Neural crest cell (in vitro differentiated cells): ENCODE measurements around the gene PHEX. TPM values are rescaled to one million over a fixed set of nuclear protein-coding genes. Genes with fewer than 3 reads are reported as not detected.
A peak's percentile ranks its signal among the peaks of the same experiment; 100 is the strongest.

ENCODE experiments used
- DNase-seq: peaks from one replicate; pipeline ENCODE4 v3.0.0; 2021; ENCODE audit warnings: low read depth, mixed read lengths, low spot score
- H3K27ac Mint-ChIP-seq: one replicate; pipeline ENCODE4 v1.8.0; 2021; ENCODE audit warnings: mild to moderate bottlenecking, mixed read lengths; ENCODE audit not compliant: unreplicated experiment
- H3K27me3 Mint-ChIP-seq: 2 replicates; pipeline ENCODE4 v1.8.0; 2021; ENCODE audit warnings: low read depth, mild to moderate bottlenecking, mixed read lengths
- H3K36me3 Mint-ChIP-seq: 2 replicates; pipeline ENCODE4 v1.8.0; 2021; ENCODE audit warnings: low read depth, mild to moderate bottlenecking, mixed read lengths
- H3K4me1 Mint-ChIP-seq: 2 replicates; pipeline ENCODE4 v1.8.0; 2021; ENCODE audit warnings: mixed read lengths
- H3K4me3 Mint-ChIP-seq: one replicate; pipeline ENCODE4 v1.8.0; 2021; ENCODE audit warnings: mild to moderate bottlenecking, mixed read lengths
- H3K9me3 Mint-ChIP-seq: 2 replicates; pipeline ENCODE4 v1.8.0; 2021; ENCODE audit warnings: mixed read lengths
- CTCF ChIP-seq: fragments of 200-600 bp; sonication (generic); conservative IDR thresholded peaks from 2 replicates; pipeline ENCODE4 v1.5.0; 2021; ENCODE audit warnings: antibody characterized with exemption, mild to moderate bottlenecking
- total RNA-seq: library from RNA; stranded (reverse); gene quantifications from 2 replicates; pipeline ENCODE4 v1.2.1, GENCODE V29; 2021

Gene PHEX
- total RNA-seq, 1 donor from 2014 or later, result 0.47 TPM

DNA sequence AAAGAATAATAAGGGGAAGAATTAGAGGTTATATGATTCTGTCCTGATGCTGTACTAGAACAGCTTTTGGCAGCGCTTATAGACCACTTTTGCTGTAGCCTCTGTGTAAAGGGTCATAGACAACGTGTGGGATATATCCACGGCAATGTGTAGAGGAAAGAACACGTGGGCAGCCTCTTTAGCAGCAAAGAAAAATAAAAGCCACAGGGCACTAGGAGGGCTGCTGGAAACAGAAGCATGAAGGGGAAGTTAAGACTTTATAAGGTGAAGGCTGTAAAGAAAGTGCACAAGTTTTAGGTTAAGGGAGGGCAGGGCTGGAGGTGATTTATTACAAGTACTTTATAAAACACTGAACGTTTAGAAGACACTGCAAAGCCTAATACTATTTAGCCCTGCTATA, 20.1 kb upstream of the PHEX start:
- Mint-ChIP-seq H3K9me3 (peaks cover 8% of the 10 kb centered on the region), H3K27me3 (no peaks in the 10 kb centered on the region), H3K4me3 (no peak overlapping the region), H3K36me3 (peaks cover 29% of the 10 kb centered on the region), H3K27ac (no peak overlapping the region), H3K4me1 (no peaks in the 10 kb centered on the region)
- TF ChIP-seq CTCF, result no peak
- no peak for DNase-seq

GRCh38 chrX:22012931-22013330, 19.2 kb upstream of the PHEX start:
- peaks cover 20% of the 10 kb centered on the region for H3K36me3 Mint-ChIP-seq
- no peak overlapping the region for H3K4me3 Mint-ChIP-seq
- no peaks in the 10 kb centered on the region for H3K27me3 Mint-ChIP-seq
- peaks cover 8% of the 10 kb centered on the region for H3K9me3 Mint-ChIP-seq
- DNase-seq, result no peak
- TF ChIP-seq CTCF, result no peak
- H3K27ac Mint-ChIP-seq, result no peak overlapping the region
- no peaks in the 10 kb centered on the region for H3K4me1 Mint-ChIP-seq

GRCh38 chrX:22015139-22015750, 16.9 kb upstream of the PHEX start:
- H3K36me3 Mint-ChIP-seq, result peaks cover 4% of the 10 kb centered on the region
- DNase-seq, result no peak
- H3K4me1 Mint-ChIP-seq, result no peaks in the 10 kb centered on the region
- H3K9me3 Mint-ChIP-seq, result peaks cover 2% of the 10 kb centered on the region
- H3K27me3 Mint-ChIP-seq, result no peaks in the 10 kb centered on the region
- H3K27ac Mint-ChIP-seq, result no peak overlapping the region
- H3K4me3 Mint-ChIP-seq, result no peak overlapping the region
- TF ChIP-seq CTCF, result no peak

GRCh38 chrX:22021751-22022324, 10.3 kb upstream of the PHEX start:
- no peaks in the 10 kb centered on the region for H3K27me3 Mint-ChIP-seq
- TF ChIP-seq CTCF, result no peak
- DNase-seq, result no peak
- no peaks in the 10 kb centered on the region for H3K9me3 Mint-ChIP-seq
- peaks cover 4% of the 10 kb centered on the region for H3K36me3 Mint-ChIP-seq
- H3K4me1 Mint-ChIP-seq, result peaks cover 6% of the 10 kb centered on the region
- H3K27ac Mint-ChIP-seq, result no peak overlapping the region
- no peak overlapping the region for H3K4me3 Mint-ChIP-seq

DNA sequence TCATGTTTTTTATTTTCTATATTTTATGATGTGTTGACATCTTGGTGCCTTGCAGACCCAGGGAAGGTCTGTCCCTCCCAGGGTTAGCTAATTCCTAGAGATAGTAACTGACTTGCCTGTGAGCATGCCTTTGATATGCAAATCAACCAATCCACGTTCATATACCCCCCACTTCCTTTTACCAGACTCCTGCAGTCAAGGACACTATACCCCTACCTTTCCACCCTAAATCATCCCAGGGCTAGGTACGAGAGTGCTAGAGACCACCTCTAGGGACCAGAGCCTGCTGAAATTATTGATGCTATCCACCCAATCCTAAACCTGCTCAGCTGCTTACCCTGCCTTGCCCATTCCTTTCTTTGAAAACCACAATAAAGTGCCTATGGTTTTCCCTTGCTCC, 7.5 kb upstream of the PHEX start:
- Mint-ChIP-seq H3K9me3 (peaks cover under 1% of the 10 kb centered on the region), H3K4me1 (peaks cover 11% of the 10 kb centered on the region), H3K27me3 (no peaks in the 10 kb centered on the region), H3K4me3 (no peak overlapping the region), H3K36me3 (peaks cover 4% of the 10 kb centered on the region), H3K27ac (peak overlapping the region; percentile 16)
- no peak for DNase-seq
- no peak for TF ChIP-seq CTCF
